K562 (cell line): Measurements from ENCODE around the gene ZSWIM6. TPM values are rescaled to one million over a fixed set of nuclear protein-coding genes. Genes with fewer than 3 reads are reported as not detected.

ENCODE experiments used
- DACH1 ChIP-seq: fragments of 450-650 bp; IDR thresholded peaks from 2 replicates; pipeline ENCODE4 v1.6.1; 2018; ENCODE audit not compliant: partially characterized antibody
- DPF2 ChIP-seq: fragments of 450-650 bp; IDR thresholded peaks from 2 replicates; pipeline ENCODE4 v1.6.1; 2016
- LEF1 ChIP-seq: fragments of 450-650 bp; IDR thresholded peaks from 2 replicates; pipeline ENCODE4 v1.6.1; 2016; ENCODE audit warnings: mild to moderate bottlenecking
- MAZ ChIP-seq, 2 experiments: fragments of 450-650 bp in 1 of 2; sonication (generic) in 1 of 2; formaldehyde crosslinking; IDR thresholded peaks in 1 of 2; conservative IDR thresholded peaks in 1 of 2; 2 replicates each; pipeline versions ENCODE4 v1.4.0 to v1.5.0; 2020; ENCODE audit warnings: mild to moderate bottlenecking in 1 of 2, missing genetic modification reagents in 1 of 2
- PCBP2 ChIP-seq: fragments of 200-400 bp; formaldehyde crosslinking; IDR thresholded peaks from 2 replicates; pipeline ENCODE4 v1.6.1; 2018; ENCODE audit warnings: low read length, low read depth, mild to moderate bottlenecking, moderate library complexity; ENCODE audit not compliant: poor library complexity, severe bottlenecking
- YY1 ChIP-seq, 3 experiments: IDR thresholded peaks; 2 replicates each; pipeline ENCODE4 v1.6.1; 2011; ENCODE audit warnings: low read length in 2 of 3, mild to moderate bottlenecking in 2 of 3, moderate library complexity in 2 of 3, borderline replicate concordance in 1 of 3, control low read depth in 1 of 3, low read depth in 1 of 3; ENCODE audit not compliant: insufficient read depth in 3 of 3, insufficient replicate concordance in 2 of 3, control insufficient read depth in 1 of 3, insufficient read length in 1 of 3; ENCODE audit errors: extremely low read depth in 1 of 3
- ZBTB40 ChIP-seq, 2 experiments: fragments of 450-650 bp in 1 of 2; sonication (generic) in 1 of 2; formaldehyde crosslinking in 1 of 2; IDR thresholded peaks; 2 replicates each; pipeline versions ENCODE4 v1.7.1 to v1.9.0; 2016 to 2022; ENCODE audit warnings: inconsistent platforms in 1 of 2, mild to moderate bottlenecking in 1 of 2, missing genetic modification reagents in 1 of 2
- ZNF766 ChIP-seq: fragments of 200-800 bp; sonication (Bioruptor generic); conservative IDR thresholded peaks from 2 replicates; pipeline ENCODE4 v1.6.1; 2016; ENCODE audit warnings: missing genetic modification characterization, missing compliant biosample characterization
- polyA plus RNA-seq, 8 experiments: library from polyadenylated mRNA; depleted of rRNA in 4 of 8; stranded (reverse) in 5 of 8; unstranded in 3 of 8; fragments of >200 nt; fragmentation: Nextera tagmentation in 2 of 8; fragmentation: Illumina TruSeq in 1 of 8; extraction: Ambion mirVana in 2 of 8; extraction: Trizol in 1 of 8; gene quantifications; 2 replicates each; pipeline versions ENCODE4 v1.2.1 to v1.2.3, GENCODE V29; 2011 to 2014; ENCODE audit warnings: inconsistent platforms in 1 of 8, missing spikeins in 1 of 8
- total RNA-seq, 7 experiments: library from RNA; depleted of rRNA in 6 of 7; stranded (reverse); fragments of >200 nt in 6 of 7; fragmentation: Illumina TruSeq in 2 of 7; extraction: Trizol in 2 of 7; gene quantifications; 2 replicates each; pipeline versions ENCODE4 v1.2.1 to v1.2.3, GENCODE V29; 2011 to 2021; ENCODE audit warnings: low replicate concordance in 1 of 7
- TF ChIP-seq, protein P1 (sequence below): fragments of 200-800 bp; sonication (Bioruptor generic); IDR thresholded peaks from 2 replicates; pipeline ENCODE4 v1.6.1; 2017; ENCODE audit warnings: missing genetic modification characterization, missing compliant biosample characterization
- TF ChIP-seq, protein P2 (sequence below): sonication (generic); formaldehyde crosslinking; IDR thresholded peaks from 2 replicates; pipeline ENCODE4 v1.8.1; 2023; ENCODE audit warnings: mild to moderate bottlenecking, missing genetic modification reagents

ZSWIM6 gene
- total and polyA plus RNA-seq, 9 of the 15 experiments (the other 6 are each of a cell fraction or from before 2014, with no cell fraction given), result 0.81 to 3.2 (median 2.0) TPM

GRCh38 chr5:61408476-61409168, 76.6 kb downstream of the ZSWIM6 start (continued):
- TF ChIP-seq ZBTB40 (IDR thresholded peaks at IDR 0.05) (peak; percentile 64), ZBTB40 (CRISPR knock-in tag; IDR thresholded peaks at IDR 0.05) (no peak), LEF1 (peak; percentile 59; the same call in 1 of the 2 replicates), DACH1 (peak; percentile 94), PCBP2 (no peak), YY1 (IDR thresholded peaks at IDR 0.05; ENCODE audit: borderline replicate concordance in 1 of 3, control insufficient read depth in 1 of 3, extremely low read depth in 1 of 3, insufficient read depth in 3 of 3, insufficient read length in 1 of 3, insufficient replicate concordance in 2 of 3, low read depth in 1 of 3, low read length in 2 of 3) (peak in 2 of 3 experiments; percentile 15 to 45), DPF2 (peak; percentile 80), MAZ (CRISPR knock-in tag; conservative IDR thresholded peaks at IDR 0.05 in 1 of 2, IDR thresholded peaks at IDR 0.05 in 1 of 2) (peak; percentile 40 to 87; a peak in 3 of 4 replicates), ZNF766 (CRISPR knock-in tag) (peak; percentile 13; the same call in 1 of the 2 replicates)
- TF ChIP-seq, protein P1, sequence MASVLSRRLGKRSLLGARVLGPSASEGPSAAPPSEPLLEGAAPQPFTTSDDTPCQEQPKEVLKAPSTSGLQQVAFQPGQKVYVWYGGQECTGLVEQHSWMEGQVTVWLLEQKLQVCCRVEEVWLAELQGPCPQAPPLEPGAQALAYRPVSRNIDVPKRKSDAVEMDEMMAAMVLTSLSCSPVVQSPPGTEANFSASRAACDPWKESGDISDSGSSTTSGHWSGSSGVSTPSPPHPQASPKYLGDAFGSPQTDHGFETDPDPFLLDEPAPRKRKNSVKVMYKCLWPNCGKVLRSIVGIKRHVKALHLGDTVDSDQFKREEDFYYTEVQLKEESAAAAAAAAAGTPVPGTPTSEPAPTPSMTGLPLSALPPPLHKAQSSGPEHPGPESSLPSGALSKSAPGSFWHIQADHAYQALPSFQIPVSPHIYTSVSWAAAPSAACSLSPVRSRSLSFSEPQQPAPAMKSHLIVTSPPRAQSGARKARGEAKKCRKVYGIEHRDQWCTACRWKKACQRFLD (CRISPR knock-in tag), result no peak
- TF ChIP-seq, protein P2, sequence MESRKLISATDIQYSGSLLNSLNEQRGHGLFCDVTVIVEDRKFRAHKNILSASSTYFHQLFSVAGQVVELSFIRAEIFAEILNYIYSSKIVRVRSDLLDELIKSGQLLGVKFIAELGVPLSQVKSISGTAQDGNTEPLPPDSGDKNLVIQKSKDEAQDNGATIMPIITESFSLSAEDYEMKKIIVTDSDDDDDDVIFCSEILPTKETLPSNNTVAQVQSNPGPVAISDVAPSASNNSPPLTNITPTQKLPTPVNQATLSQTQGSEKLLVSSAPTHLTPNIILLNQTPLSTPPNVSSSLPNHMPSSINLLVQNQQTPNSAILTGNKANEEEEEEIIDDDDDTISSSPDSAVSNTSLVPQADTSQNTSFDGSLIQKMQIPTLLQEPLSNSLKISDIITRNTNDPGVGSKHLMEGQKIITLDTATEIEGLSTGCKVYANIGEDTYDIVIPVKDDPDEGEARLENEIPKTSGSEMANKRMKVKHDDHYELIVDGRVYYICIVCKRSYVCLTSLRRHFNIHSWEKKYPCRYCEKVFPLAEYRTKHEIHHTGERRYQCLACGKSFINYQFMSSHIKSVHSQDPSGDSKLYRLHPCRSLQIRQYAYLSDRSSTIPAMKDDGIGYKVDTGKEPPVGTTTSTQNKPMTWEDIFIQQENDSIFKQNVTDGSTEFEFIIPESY, result no peak
